Measurements from ENCODE around the gene SQOR.

GRCh38 chr15:45612790-45613415 lies 21.9 kb upstream of the SQOR start:
- TF ChIP-seq CTCF (IDR thresholded peaks at IDR 0.05) (no peak), POLR2A (IDR thresholded peaks at IDR 0.05) (no peak)

Data from testis (tissue), 2 donors.